SK-MEL-5 (cell line): ENCODE measurements around the gene REEP5. TPM values are rescaled to one million over a fixed set of nuclear protein-coding genes. Genes with fewer than 3 reads are reported as not detected.
"Not testable (repeated sequence)": the region's sequence is repeated elsewhere in the genome, so short reads cannot be mapped to it uniquely, and the experiment has no call there.

Source experiments
- DNase-seq: peaks from one replicate; pipeline ENCODE4 v3.0.0-alpha.2; 2016; ENCODE audit warnings: low read depth, low spot score
- in situ Hi-C: cut with HindIII; loops from 2 replicates; pipeline ENCODE4 v1.10.0; 2016; ENCODE audit warnings: low sequenced_read_pairs, high pct_unique_total_duplicates, low pct_unique_long_range_greater_than_20kb
- total RNA-seq: library from RNA; depleted of rRNA; stranded (reverse); fragments of >200 nt; shearing (Covaris generic); gene quantifications from 2 replicates; pipeline ENCODE4 v1.2.3, GENCODE V29; 2014; rRNA removed

Gene REEP5
- total RNA-seq, 1 experiment from 2014 or later, result 32.4 TPM

DNA sequence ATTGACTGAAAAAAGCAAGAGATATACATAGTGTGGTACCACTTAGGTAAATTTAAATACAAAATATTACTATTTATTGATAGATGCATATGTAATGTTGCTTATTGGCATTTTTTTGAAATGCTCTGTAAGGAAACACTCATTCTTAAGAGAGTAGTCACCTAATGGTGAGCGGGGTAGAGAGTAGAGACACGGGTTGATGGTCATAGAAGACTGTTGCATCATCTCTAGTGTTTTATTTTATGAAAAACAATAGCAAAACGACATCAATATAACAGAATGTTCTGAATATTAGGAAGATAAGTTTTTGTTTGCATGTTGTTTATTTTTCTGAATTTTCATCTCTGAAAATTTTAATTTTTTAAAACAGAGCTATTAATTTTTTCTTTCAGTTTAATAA, 56.9 kb downstream of the REEP5 start:
- in situ Hi-C loops, result no loop called here
- DNase-seq, result no peak

DNA sequence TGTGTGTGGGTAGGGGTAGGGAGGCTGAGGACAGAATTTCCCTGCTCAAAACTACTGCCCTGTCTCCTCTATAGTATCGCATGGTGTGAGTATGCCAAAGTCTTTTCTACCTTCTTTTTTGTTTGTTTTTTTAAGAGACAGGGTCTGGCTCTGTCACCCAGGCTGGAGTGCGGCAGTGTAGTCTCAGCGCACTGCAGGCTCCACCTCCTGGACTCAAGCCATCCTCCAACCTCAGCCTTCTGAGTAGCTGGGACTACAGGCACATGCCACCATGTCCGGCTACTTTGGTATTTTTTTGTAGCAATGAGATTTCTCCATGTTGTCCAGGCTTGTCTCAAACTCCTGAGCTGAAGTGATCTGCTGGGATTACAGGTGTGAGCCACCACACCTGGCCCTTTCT, 58.5 kb downstream of the REEP5 start:
- in situ Hi-C loops, result no loop called here
- DNase-seq, result no peak

DNA sequence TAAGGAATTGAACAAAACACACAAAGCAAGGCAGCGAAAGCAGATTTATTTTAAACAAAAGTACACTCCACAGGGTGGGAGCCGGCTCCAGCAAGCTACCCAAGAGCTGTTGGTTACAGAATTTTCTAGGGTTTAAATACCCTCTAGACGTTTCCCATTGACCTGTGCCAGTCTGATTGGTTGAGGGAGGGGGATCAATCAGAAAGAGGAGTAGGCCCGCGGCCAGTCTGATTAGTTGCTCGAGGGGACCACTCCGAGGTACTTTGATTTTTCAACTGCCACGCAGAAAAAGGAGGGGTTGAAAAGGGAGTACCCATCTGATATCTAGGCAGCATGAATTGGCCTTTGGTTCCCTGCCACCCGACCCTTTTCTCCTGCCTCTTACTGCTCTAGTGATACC, 59.9 kb downstream of the REEP5 start:
- peak; percentile 22 for DNase-seq
- in situ Hi-C loops, result no loop called here

DNA sequence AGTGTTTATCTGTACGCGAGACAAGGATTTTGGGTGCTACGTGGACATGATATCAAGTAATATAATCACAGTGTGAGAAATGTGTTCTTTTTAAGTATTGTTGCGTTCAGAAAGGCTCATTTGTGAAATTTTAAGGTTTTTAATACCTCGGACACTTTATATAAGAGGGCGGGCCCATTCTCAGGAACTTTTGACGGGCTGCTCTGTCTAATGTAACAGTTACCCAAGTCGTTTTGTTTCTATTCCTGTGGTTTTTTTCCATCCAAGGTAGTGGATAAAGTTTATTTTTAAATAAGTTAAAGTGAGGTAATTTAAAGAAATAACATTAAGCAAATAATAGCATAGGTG, 60.4 kb downstream of the REEP5 start:
- in situ Hi-C loops, result no loop called here
- DNase-seq, result no peak

DNA sequence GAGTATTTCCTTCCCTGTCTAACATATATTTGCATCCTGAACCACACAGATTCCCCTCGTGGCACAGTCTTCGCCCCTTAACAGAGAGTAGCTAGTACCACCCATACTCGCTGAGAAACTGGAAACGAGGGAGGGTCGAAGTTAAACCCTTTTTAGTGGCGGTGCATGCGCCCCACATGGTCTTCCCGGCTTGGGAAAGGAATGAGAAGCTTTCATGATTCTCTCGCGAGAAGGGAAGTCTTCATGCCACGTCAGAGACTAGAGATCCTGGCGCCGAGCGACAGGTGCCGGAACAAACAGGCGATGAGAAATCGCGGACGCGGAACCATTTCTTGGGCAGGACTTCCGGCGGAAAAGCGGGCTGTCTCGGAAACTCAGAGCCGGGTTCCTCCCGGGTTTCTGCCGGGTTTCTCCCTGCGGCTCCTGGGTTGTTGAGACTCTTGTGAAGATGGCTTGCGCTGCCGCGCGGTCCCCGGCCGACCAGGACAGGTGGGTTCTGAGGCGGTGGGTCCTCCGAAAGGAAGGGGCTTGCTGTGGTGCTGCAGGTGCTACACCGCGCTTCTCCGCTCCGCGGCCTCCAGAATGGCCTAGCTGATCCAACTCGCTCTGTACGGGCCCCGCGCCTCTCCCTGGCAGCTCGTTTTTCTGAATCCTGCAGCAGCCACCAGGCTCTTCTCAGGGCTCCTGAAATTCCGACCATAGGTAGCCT, 60.9 kb downstream of the REEP5 start, which contains the start of gene SRP19:
TSS of gene SRP19 (plus strand) at position 359 of the 709 bp plus-strand sequence. CDS start at position 449, 90 bp downstream.
- in situ Hi-C loops, result no loop called here
- DNase-seq, result peak; percentile 97

DNA sequence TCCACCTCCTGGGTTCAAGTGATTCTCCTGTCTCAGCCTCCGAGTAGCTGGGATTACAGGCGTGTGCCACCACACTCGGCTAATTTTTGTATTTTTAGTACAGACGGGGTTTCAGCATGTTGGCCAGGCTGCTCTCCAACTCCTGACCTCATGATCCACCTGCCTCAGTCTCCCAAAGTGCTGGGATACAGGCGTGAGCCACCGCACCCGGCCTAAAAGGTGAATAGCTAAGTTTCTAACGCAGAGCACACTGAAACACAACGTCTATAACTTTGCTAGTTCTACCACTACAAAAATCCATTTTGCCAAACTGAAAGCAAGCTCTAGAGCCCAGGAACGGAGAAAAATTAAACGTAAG, 61.5 kb downstream of the REEP5 start:
- DNase-seq, in situ Hi-C loops: not testable (repeated sequence)

DNA sequence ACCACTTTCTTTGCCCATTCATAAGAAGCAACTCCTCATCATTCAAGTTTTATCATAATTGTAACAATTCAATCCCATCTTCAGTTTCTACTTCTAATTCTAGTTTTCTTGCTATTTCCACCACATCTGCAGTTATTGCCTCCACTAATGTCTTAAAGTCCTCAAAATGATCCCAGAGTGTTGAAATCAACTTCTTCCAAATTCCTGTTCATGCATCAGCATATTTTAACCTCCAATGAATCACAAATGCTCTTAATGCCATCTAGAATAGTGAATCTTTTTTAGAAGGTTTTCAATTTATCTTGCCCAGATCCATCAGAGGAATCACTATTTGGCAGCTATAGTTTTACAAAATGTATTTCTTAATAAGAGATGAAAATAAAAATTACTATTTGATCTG, 64.2 kb downstream of the REEP5 start:
- DNase-seq, result no peak
- in situ Hi-C loops, result no loop called here

DNA sequence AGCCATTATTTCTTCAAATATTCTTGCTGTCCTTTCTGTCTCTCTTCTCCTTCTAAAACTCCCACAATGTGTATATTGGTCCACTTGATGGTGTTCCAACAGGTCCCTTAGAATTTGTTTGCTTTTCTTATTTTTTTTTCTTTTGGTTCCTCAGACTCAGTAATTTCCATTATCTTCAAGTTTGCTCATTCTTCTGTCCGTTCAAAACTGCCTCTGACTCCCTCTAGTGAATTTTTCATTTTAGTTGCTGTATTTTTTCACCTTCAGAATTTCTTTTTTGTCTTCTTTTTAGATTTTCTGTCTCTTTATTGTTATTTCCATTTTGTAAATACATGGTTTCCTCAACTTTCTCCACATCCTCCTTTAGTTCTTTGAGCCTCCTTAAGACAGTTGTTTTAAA, 67.4 kb downstream of the REEP5 start:
- in situ Hi-C loops, result no loop called here
- no peak for DNase-seq

DNA sequence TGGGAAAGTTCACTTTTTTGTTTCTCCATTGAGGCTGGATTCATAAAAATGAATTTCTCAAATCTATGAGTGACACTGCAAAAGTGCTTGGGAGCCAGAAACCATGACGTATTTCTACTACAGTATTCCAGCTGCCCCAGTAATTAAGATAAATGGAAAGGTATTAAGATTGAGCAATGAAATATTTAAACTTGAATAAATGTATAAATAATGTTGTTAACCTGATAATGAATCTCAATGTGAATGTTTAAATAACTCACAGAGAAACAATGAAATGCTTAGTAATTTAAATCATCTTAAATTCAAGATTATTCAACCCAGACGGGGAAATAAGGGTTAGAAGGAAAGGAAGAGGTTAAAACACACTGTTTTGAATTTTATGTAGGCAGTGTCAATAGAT, 72.1 kb downstream of the REEP5 start:
- in situ Hi-C loops, result no loop called here

DNA sequence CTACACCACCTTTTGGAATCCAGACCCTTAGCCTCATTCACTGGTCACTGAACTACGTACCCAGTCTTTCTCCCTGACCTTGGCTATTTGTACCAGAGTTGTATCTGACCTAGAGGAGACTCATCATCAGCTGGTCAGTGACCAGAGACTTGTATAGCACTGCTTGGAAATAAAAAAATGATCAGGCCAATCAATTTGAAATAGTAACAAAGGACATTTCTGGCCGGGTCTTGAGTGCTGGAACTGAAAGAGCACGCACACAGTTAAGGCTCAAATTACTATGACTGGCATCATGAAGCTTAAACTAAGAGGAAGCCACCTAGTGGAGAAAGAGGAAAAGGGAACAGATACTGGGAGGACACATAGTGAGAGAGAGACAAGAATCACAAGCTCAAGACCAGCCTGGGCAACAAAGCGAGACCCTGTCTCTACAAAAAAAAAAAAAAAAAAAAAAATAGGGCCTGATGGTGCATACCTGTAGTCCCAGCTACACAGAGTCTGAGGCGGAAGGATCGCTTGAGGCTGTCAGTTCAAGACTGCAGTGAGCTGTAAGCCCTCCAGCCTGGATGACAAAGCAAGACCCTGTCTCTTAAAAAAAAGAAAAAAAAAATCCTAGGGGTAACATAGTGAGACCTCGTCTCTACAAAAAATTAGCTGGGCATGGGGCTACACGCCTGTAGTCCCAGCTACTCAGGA, 73.8 kb downstream of the REEP5 start:
- in situ Hi-C loops, result no loop called here
- DNase-seq, result peak; percentile 88

More for the DNA sequence above, 72.1 kb downstream of the REEP5 start:
- DNase-seq, result no peak

DNA sequence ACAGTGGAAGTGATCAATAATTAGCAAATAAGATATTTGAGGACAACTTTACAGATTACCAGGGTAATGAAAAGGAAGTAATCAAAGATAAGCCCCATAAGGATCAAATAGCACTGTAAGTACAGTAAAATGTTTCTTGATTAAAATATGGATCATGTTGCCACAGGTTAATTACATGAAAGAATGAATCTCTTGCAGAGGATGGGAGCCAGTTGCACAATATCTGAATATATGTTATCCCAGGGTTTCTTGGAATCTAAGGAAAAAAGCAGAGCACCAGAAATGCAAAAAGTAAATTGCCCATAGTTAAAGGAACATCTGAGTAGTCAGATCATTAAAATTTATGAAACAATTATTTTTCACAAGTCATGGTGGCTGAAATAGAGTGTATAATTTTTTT, 74.7 kb downstream of the REEP5 start:
- in situ Hi-C loops, result no loop called here
- no peak for DNase-seq

DNA sequence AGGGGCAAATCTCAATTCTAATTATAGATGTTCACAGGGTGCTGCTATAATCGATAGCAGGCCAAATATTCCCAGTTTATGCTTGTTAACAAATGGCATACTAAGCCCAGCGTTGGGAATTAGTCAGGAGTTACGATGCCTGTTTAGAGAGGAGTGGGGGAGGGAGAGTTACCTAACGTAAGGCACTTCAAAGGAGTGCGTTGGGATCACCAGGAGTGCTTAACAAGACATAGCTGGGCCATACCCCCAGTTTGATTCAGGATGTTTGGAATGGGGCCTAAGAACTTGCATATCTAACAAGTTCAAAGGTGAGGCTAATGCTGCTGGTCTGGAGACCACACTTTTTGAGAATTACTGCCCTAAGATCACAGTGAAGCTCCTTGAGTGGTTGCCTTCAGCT, 75.5 kb downstream of the REEP5 start:
- in situ Hi-C loops, result no loop called here
- no peak for DNase-seq

DNA sequence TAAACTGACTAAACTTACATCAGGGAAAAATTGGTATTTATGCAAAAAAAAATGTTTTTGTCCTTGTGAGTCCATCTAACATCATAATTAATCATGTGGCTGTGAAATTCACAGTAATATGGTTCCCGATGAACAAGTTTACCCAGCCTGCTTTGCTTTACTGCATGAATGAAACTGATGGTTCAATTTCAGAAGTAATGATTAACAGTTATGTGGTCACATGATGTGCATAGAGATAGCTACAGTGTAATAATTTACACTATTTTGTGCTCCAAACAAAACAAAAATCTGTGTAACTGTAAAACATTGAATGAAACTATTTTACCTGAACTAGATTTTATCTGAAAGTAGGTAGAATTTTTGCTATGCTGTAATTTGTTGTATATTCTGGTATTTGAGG, 77.5 kb downstream of the REEP5 start:
- DNase-seq, result no peak

DNA sequence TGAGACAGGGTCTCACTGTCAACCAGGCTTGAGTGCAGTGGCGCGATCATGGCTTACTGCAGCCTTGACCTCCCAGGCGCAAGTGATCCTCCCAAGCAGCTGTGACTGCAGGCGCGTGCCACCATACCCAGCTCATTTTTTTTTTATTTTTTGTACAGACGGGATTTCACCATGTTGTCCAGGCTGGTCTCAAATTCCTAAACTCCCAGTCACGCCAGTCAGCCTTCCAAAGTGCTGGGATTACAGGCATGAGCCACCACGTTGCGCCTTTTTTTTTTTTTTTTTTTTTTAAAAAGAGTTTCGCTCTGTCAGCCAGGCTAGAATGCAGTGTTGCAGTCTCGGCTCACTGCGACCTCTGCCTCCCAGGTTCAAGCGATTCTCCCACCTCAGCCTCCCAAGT, 88.1 kb downstream of the REEP5 start:
- no peak for DNase-seq
- in situ Hi-C loops, result no loop called here

More for the DNA sequence above, 77.5 kb downstream of the REEP5 start:
- in situ Hi-C loops, result no loop called here

DNA sequence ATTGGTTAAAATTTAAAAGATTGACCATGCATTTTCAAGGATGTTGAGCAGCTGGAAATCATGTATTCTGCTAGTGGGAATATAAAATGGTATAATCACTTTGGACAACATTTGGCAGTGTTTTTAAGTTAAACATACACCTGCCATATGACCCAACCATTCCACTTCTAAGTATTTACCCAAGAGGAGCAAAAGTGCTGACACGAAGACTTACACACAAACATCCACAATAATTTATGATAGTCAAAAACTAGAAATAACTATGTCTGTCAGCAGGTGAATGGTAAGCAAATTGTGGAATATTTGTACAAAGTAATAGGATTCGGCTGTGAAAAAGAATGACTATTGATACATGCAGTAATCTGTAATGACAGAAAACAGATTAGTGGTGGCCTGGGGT, 91.6 kb downstream of the REEP5 start:
- in situ Hi-C loops, result no loop called here

More for the DNA sequence above, 91.6 kb downstream of the REEP5 start:
- DNase-seq, result no peak

Other genes with a start within 250 kb of the REEP5 start
- 55.6 and 63.2 TPM in 2 replicates for gene APC, start 184.3 kb downstream of the REEP5 start, total RNA-seq
- gene SRP19, start 60.9 kb downstream of the REEP5 start, total RNA-seq, result 96.7 and 108 TPM in 2 replicates
- gene DCP2, start 54.6 kb upstream of the REEP5 start, total RNA-seq, result 35.5 and 38.3 TPM in 2 replicates